DMS114 treated with DMSO at 0.1 percent for 48 hours (cell line): Measurements from ENCODE around the gene ZNF654.
"Not testable (repeated sequence)": the region's sequence is repeated elsewhere in the genome, so short reads cannot be mapped to it uniquely, and the experiment has no call there.

ENCODE experiments used
- DNase-seq: peaks from one replicate; lab custom pipeline; 2025; ENCODE audit not compliant: unreplicated experiment; lab: John Stamatoyannopoulos, UW

The ZNF654 gene

GRCh38 chr3:88058581-88059379, at the start of gene ZNF654, which contains the start of gene CGGBP1:
ZNF654 (plus strand) TSS chr3:88059255; CDS start chr3:88059320, 65 bp downstream.
CGGBP1 (minus strand) TSS chr3:88059005; CDS start chr3:88055976, 3,029 bp downstream.
- peak; percentile 100 for DNase-seq

GRCh38 chr3:88010810-88011209, 48.2 kb upstream of the ZNF654 start:
- DNase-seq: no peak

- no peak for DNase-seq
These were observed 45.5 kb upstream of the ZNF654 start for GRCh38 chr3:88013592-88013991.

GRCh38 chr3:88015656-88016055, 43.4 kb upstream of the ZNF654 start:
- DNase-seq: not testable (repeated sequence)

- no peak for DNase-seq
These were observed 40.0 kb upstream of the ZNF654 start for GRCh38 chr3:88019024-88019423.

- DNase-seq: no peak
These were observed 34.0 kb upstream of the ZNF654 start for GRCh38 chr3:88025001-88025552.

- DNase-seq: no peak
These were observed 30.2 kb upstream of the ZNF654 start for GRCh38 chr3:88028876-88029275.

- DNase-seq: no peak
These were observed 28.8 kb upstream of the ZNF654 start for GRCh38 chr3:88030210-88030609.

GRCh38 chr3:88031642-88032077, 27.4 kb upstream of the ZNF654 start:
- peak; percentile 55 for DNase-seq

GRCh38 chr3:88032245-88032644, 26.8 kb upstream of the ZNF654 start:
- DNase-seq: no peak

GRCh38 chr3:88033079-88033478, 26.0 kb upstream of the ZNF654 start:
- DNase-seq: no peak

GRCh38 chr3:88033808-88034207, 25.2 kb upstream of the ZNF654 start:
- DNase-seq: no peak

GRCh38 chr3:88034491-88035275, 24.4 kb upstream of the ZNF654 start:
- DNase-seq: no peak

GRCh38 chr3:88036221-88036620, 22.8 kb upstream of the ZNF654 start:
- DNase-seq: no peak

- no peak for DNase-seq
These were observed 20.5 kb upstream of the ZNF654 start for GRCh38 chr3:88038566-88038965.

GRCh38 chr3:88040529-88040928, 18.5 kb upstream of the ZNF654 start:
- no peak for DNase-seq

- DNase-seq: no peak
These were observed 18.1 kb upstream of the ZNF654 start for GRCh38 chr3:88041005-88041404.

GRCh38 chr3:88044411-88044810, 14.6 kb upstream of the ZNF654 start:
- no peak for DNase-seq

- no peak for DNase-seq
These were observed 12.3 kb upstream of the ZNF654 start for GRCh38 chr3:88046766-88047165.

- peak; percentile 64 for DNase-seq
These were observed 1.3 kb upstream of the ZNF654 start for GRCh38 chr3:88057630-88058305.

- DNase-seq: peak; percentile 88
These were observed 812 bp upstream of the ZNF654 start for GRCh38 chr3:88058306-88058580.
